PC-3 (cell line): ENCODE measurements around the gene CPN2. TPM values are rescaled to one million over a fixed set of nuclear protein-coding genes. Genes with fewer than 3 reads are reported as not detected.

Experiments used
- ATAC-seq: fragments of 200-7000 bp; cut with Tn5 transposase; 2 replicates; pipeline ENCODE4 v1.9.1; 2020; ENCODE audit warnings: mild to moderate bottlenecking, moderate library complexity
- BruUV-seq: library from RNA; stranded (reverse); fragments of 400-500 nt; replicated peaks from 2 replicates; lab custom pipeline; 2021; lab: Mats Ljungman, UMichigan
- CTCF ChIA-PET: fragments of 300-600 bp; sonication (Branson Sonifier 250); formaldehyde crosslinking; loops from one replicate; lab custom pipeline; 2022; ENCODE audit warnings: antibody characterized with exemption; lab: Charles Lee
- POLR2A ChIA-PET: fragments of 300-600 bp; sonication (Branson Sonifier 250); formaldehyde crosslinking; loops from one replicate; lab custom pipeline; 2022; ENCODE audit warnings: antibody characterized with exemption; ENCODE audit not compliant: unreplicated experiment; lab: Charles Lee
- DNase-seq: peaks from one replicate; pipeline ENCODE4 v3.0.0-alpha.2; 2015
- H2AFZ ChIP-seq: fragments of 300-600 bp; sonication (generic); 2 replicates; pipeline ENCODE4 v1.6.0; 2016; ENCODE audit warnings: antibody characterized with exemption, low read length
- H3F3A ChIP-seq: fragments of 300-600 bp; sonication (generic); one replicate; pipeline ENCODE4 v1.6.0; 2017; ENCODE audit warnings: antibody characterized with exemption, low read length, control low read depth, mild to moderate bottlenecking; ENCODE audit not compliant: unreplicated experiment
- H3K27ac ChIP-seq: fragments of 300-600 bp; sonication (generic); 2 replicates; pipeline ENCODE4 v1.5.1; 2016; ENCODE audit warnings: mild to moderate bottlenecking, low read length
- H3K27me3 ChIP-seq: fragments of 300-600 bp; sonication (generic); 2 replicates; pipeline ENCODE4 v1.6.1; 2016; ENCODE audit warnings: low read length, mixed read lengths
- H3K36me3 ChIP-seq: fragments of 300-600 bp; sonication (generic); 2 replicates; pipeline ENCODE4 v1.6.1; 2016; ENCODE audit warnings: low read depth, mixed run types, low read length, mixed read lengths
- H3K4me1 ChIP-seq: fragments of 300-600 bp; sonication (generic); 2 replicates; pipeline ENCODE4 v1.5.1; 2016; ENCODE audit warnings: low read length; ENCODE audit not compliant: insufficient read depth
- H3K4me2 ChIP-seq: fragments of 300-600 bp; sonication (generic); 2 replicates; pipeline ENCODE4 v1.6.0; 2016; ENCODE audit warnings: low read length
- H3K4me3 ChIP-seq: fragments of 300-600 bp; sonication (generic); 2 replicates; pipeline ENCODE4 v1.5.1; 2016; ENCODE audit warnings: mild to moderate bottlenecking, low read length, mixed read lengths
- H3K79me2 ChIP-seq: fragments of 300-600 bp; sonication (generic); 2 replicates; pipeline ENCODE4 v1.6.1; 2017; ENCODE audit warnings: low read length, mixed read lengths
- H3K9ac ChIP-seq: fragments of 300-600 bp; sonication (generic); 2 replicates; pipeline ENCODE4 v1.6.0; 2016; ENCODE audit warnings: mild to moderate bottlenecking, low read length
- H3K9me2 ChIP-seq: fragments of 300-600 bp; sonication (generic); replicated peaks from 2 replicates; pipeline ENCODE4 v1.6.1; 2016; ENCODE audit warnings: mixed run types, low read length, mixed read lengths
- H3K9me3 ChIP-seq: fragments of 300-600 bp; sonication (generic); 2 replicates; pipeline ENCODE4 v1.6.1; 2016; ENCODE audit warnings: low read length, mixed read lengths
- H4K20me1 ChIP-seq: fragments of 300-600 bp; sonication (generic); 2 replicates; pipeline ENCODE4 v1.6.1; 2016; ENCODE audit warnings: low read length, mixed read lengths
- EZH2 ChIP-seq: fragments of 300-600 bp; sonication (generic); IDR thresholded peaks from one replicate; pipeline ENCODE4 v1.6.1; 2017; ENCODE audit warnings: antibody characterized with exemption, mild to moderate bottlenecking, low read length; ENCODE audit not compliant: unreplicated experiment
- EZH2phosphoT487 ChIP-seq: fragments of 300-600 bp; sonication (generic); IDR thresholded peaks from 2 replicates; pipeline ENCODE4 v1.6.1; 2018; ENCODE audit warnings: mild to moderate bottlenecking, antibody characterized with exemption, low read length, borderline replicate concordance
- intact Hi-C: fragments of 100-400 bp; cut with micrococcal nuclease; formaldehyde crosslinking; loops from 2 replicates; pipeline ENCODE4 v1.9.0; 2023
- total RNA-seq: library from RNA; depleted of rRNA; stranded (reverse); fragments of >200 nt; gene quantifications from 2 replicates; pipeline ENCODE4 v1.2.3, GENCODE V29; 2014
- TF ChIP-seq, protein P1 (sequence below): fragments of 300-600 bp; sonication (generic); conservative IDR thresholded peaks from 2 replicates; pipeline ENCODE4 v1.5.1; 2017; ENCODE audit warnings: antibody characterized with exemption, low read depth, mild to moderate bottlenecking, low read length

CPN2 gene
- total RNA-seq, 1 experiment from 2014 or later, result 0.07 TPM

DNA sequence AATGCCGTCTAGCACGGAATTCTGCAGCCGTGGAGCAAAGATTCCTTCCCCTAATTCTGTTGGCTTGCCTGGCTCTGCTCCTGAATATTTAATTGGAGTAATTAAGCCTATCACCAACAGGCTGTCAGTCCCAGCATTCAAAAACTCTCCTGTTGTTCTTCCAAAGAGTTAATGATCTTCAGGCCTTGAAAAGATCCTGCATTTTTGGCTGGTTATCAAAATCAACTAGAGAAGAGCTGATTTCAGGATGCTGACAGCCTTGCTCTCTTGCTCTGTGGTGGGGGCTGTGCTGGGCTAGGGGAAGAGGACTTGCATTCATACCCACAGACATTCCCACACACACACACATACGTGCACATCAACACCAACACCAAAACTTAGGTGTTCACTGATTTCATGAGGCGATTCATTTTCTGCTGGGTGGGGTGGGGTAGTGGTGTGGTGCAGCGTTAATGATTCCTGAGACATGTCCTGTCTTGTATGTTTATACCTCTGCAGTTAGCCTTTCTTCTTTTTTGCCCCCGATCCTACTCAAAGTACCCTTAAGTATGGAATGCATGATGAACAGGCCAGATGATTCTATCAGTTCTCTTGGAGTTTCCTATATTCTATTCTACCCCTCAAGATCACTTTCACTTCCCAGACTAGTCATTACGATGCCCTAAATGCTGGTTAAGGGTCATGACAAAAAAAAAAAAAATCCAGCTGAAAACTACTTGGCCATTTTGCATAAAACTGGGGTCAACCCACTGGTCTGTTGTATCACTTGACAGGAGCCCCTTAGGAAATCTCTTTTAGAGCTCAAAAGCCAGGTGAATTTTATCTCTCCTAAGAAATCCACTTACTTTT lies 42.3 kb downstream of the CPN2 start:
- no peak overlapping the region for H3K4me3 ChIP-seq
- no peaks in the 10 kb centered on the region for H4K20me1 ChIP-seq
- ATAC-seq (no peak), DNase-seq (no peak)
- H3K4me1 ChIP-seq, result peaks cover 16% of the 10 kb centered on the region
- H3K9ac ChIP-seq, result no peak overlapping the region
- H3K36me3 ChIP-seq, result no peaks in the 10 kb centered on the region
- POLR2A ChIA-PET, result no interaction called here
- H3K9me2 ChIP-seq, result no peaks in the 10 kb centered on the region
- no peak overlapping the region for H2AFZ ChIP-seq
- TF ChIP-seq EZH2, result no peak
- TF ChIP-seq, protein P1, sequence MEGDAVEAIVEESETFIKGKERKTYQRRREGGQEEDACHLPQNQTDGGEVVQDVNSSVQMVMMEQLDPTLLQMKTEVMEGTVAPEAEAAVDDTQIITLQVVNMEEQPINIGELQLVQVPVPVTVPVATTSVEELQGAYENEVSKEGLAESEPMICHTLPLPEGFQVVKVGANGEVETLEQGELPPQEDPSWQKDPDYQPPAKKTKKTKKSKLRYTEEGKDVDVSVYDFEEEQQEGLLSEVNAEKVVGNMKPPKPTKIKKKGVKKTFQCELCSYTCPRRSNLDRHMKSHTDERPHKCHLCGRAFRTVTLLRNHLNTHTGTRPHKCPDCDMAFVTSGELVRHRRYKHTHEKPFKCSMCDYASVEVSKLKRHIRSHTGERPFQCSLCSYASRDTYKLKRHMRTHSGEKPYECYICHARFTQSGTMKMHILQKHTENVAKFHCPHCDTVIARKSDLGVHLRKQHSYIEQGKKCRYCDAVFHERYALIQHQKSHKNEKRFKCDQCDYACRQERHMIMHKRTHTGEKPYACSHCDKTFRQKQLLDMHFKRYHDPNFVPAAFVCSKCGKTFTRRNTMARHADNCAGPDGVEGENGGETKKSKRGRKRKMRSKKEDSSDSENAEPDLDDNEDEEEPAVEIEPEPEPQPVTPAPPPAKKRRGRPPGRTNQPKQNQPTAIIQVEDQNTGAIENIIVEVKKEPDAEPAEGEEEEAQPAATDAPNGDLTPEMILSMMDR, result no peak
- TF ChIP-seq EZH2phosphoT487, result no peak
- BruUV-seq, result no TSS peak
- CTCF ChIA-PET, result interaction anchor here (0.6 kb wide), 1 partner anchor 9 kb away, joined by 4 read pairs; no protein-coding TSS in a partner anchor
- no peak overlapping the region for H3K27ac ChIP-seq
- H3K4me2 ChIP-seq, result no peak overlapping the region
- intact Hi-C loops, result no loop called here
- no peaks in the 10 kb centered on the region for H3F3A ChIP-seq
- H3K9me3 ChIP-seq, result no peaks in the 10 kb centered on the region
- H3K27me3 ChIP-seq, result no peaks in the 10 kb centered on the region
- H3K79me2 ChIP-seq, result no peaks in the 10 kb centered on the region

DNA sequence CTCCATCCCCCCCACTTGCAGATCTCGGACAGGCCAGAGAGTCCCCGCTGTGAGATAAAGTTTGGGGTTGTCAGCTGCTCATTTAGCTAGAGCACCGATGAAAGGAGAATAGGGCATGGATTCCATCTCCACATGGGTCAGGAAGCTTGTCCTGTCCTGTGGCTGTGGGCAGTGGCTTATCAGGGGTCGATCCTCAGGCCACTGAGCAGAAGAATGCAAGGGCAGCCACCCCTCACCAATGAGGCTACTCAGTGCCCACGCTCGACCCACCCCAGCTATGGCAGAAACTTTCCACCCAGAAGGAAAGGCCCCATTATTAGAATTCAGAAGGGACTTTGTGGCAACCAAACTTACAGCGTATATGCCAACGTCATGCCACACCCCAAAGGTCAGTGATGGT lies 43.3 kb downstream of the CPN2 start:
- Histone ChIP-seq H3F3A (no peaks in the 10 kb centered on the region), H3K9me2 (no peaks in the 10 kb centered on the region), H3K4me2 (no peak overlapping the region), H2AFZ (no peak overlapping the region), H3K9ac (no peak overlapping the region), H3K27ac (no peak overlapping the region), H3K9me3 (no peaks in the 10 kb centered on the region), H3K27me3 (no peaks in the 10 kb centered on the region), H3K79me2 (no peaks in the 10 kb centered on the region), H4K20me1 (no peaks in the 10 kb centered on the region), H3K4me1 (peaks cover 7% of the 10 kb centered on the region), H3K4me3 (no peak overlapping the region), H3K36me3 (no peaks in the 10 kb centered on the region)
- intact Hi-C loops, result no loop called here
- ATAC-seq (no peak), DNase-seq (no peak)
- POLR2A ChIA-PET, result no interaction called here
- TF ChIP-seq EZH2 (no peak), EZH2phosphoT487 (no peak)
- TF ChIP-seq, protein P1, result no peak
- BruUV-seq, result no TSS peak
- CTCF ChIA-PET, result no interaction called here
